GM10847 (cell line): ENCODE data around the gene PBX3.

Experiments
- POLR2A ChIP-seq: IDR thresholded peaks from 2 replicates; pipeline ENCODE4 v1.6.1; 2011; ENCODE audit not compliant: insufficient read length; ENCODE audit errors: extremely low read depth

Gene PBX3

GRCh38 chr9:125896404-125896803 is 149.2 kb downstream of the PBX3 start:
- no peak for TF ChIP-seq POLR2A

- TF ChIP-seq POLR2A = no peak
Observed at GRCh38 chr9:125896964-125897363, 149.8 kb downstream of the PBX3 start.

- TF ChIP-seq POLR2A = no peak
Observed at GRCh38 chr9:125897481-125897880, 150.3 kb downstream of the PBX3 start.

DNA sequence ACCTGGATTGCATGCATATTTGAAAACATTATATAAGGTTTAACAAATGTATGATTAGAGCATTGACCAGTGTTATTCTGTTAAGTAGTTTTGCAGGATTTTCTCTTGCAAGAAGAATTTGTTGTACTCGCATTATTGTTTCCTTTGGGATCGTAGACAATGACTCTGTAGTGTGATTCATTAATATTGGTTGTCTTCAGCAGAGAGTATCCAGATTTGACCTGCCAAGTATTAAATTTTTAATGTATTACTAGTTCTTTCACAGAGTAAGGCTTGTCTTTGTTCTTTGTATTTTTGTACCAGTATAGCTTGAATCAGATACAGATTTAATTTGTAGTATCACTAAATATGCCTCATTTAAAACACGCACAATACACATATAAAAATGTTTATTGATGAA is 155.0 kb downstream of the PBX3 start:
- TF ChIP-seq POLR2A = no peak

- TF ChIP-seq POLR2A = no peak
Observed at GRCh38 chr9:125902831-125903512, 155.8 kb downstream of the PBX3 start.

- TF ChIP-seq POLR2A = no peak
Observed at GRCh38 chr9:125904155-125904851, 157.1 kb downstream of the PBX3 start.

DNA sequence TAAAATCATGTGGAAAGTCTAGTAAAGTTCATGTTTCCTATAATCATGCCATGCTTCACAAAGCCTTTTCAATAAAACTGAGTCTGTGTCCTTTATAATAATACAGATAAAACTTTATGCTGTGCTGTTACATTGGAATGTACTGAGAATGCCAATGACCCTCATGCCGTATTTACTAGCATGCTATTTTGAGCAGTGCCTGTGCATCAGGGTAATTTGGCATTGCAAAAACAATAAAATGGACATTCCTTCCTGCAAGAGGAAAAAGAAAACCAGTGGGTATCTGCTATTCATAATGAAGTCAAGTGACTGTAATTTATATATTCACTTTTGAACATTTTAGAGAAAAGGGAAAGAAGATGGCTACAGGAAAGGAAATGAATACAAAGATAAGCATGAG is 159.0 kb downstream of the PBX3 start:
- TF ChIP-seq POLR2A = no peak

DNA sequence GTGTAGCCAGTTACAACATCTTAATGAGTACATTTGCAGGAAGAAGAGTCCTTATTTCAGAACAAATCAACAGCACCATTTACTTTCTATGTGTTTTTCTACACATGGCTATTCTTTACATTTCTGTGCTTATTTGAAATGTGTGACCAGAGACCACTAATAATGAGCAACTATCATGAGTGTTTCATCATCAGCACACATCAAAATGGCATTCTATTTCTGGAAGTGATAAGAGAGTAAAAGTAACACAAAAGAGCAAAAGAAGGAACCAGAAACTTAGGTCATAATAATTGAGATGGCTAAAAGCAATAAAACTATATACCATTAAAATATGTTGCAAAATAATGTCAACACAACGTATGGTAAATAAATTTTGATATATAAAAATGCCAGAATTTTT is 159.7 kb downstream of the PBX3 start:
- TF ChIP-seq POLR2A = no peak

DNA sequence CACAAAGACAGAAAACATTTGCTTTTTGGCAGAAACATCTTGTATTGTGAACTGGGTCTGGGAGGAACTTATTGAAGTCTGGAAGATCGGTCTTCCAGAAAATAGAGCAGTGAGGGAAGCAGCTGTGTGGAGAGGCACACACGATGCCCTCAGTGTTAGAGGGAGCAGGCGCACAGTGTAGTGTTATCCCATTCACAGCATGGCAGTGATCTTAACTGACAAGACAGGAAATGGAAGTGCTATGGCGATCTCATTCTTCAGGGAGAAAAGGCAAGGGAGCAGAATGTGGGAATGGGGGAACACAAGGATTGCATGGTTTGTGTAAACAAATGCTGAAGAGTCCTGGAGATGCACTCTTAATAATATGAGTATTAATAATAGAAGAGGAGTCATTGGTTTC is 161.0 kb downstream of the PBX3 start:
- no peak for TF ChIP-seq POLR2A

DNA sequence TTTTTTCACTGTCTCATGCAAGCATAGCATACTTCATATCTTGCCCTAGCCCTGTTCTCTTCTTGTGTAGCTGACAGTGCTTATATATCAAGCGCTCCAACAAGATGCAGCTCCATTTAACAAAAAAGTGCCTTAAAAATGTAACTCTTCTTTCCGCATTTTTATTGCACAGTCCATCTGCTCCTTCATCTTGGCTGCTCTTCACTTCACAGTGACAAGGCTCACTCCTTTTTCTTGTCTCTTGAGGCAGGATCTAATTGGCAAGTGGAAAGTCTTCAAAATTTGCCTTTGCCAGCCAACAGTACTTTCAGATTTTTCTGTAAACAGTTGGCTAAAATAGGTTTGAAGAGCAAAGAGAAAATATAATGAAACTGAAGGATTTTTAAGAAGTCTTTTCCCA is 161.8 kb downstream of the PBX3 start:
- TF ChIP-seq POLR2A = no peak

DNA sequence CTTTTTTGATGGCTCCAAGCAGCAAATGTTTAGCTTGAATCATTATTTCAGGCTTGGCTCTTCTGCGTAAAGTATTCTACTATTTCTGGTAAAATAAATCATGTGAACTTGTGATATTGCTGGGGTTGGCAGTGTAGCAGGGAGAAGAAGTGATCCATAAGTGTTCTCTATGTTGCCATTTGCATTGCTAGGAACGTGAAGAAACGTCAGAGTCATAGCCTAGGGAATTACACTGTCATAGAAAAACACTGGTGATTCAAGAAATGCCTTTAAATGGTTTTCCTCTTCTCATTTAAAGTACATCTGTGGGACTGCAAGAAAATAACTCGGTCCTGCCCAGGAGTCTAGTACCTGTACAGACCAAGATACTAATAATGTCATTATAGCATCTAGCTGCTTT is 162.3 kb downstream of the PBX3 start:
- TF ChIP-seq POLR2A = no peak

DNA sequence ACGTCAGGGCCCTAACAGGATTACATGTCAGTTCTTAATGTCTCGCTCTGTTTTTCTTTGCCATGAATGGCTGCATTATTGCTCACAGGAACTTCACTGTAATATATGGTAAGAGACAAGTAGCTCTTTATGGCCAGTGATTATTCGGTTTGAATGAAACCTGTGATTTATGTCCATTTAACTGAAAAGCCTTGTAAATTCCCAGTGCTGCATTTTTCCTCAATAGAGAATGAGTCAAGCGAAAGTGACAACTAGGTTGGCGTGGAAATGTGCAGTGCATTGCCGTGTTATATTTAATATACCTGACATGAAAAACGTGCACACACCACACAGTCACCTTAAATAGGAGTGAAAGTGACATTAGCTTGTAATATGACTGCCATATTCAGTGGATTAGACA is 163.1 kb downstream of the PBX3 start:
- no peak for TF ChIP-seq POLR2A

- TF ChIP-seq POLR2A = no peak
Observed at GRCh38 chr9:125911861-125912644, 164.9 kb downstream of the PBX3 start.

GRCh38 chr9:125912667-125913066 is 165.5 kb downstream of the PBX3 start:
- no peak for TF ChIP-seq POLR2A

DNA sequence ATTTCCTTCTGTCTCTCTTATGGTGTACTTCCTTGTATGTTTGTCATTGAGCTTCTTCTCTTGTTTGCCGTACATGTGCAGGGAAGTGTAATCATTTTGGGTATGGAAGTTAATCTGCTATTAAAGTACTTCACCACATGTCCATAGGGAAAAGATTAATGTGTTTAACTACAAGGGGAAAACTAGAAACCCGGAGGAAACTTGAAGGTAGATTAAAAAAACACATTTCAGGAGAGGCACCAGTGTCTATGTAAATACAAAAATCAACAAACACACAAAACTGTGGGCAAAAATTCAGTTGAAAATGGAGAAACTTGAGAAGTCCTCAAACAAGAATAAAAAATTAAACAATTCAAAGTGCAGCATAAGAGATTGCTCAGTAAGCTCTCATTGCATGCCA is 166.4 kb downstream of the PBX3 start:
- no peak for TF ChIP-seq POLR2A

DNA sequence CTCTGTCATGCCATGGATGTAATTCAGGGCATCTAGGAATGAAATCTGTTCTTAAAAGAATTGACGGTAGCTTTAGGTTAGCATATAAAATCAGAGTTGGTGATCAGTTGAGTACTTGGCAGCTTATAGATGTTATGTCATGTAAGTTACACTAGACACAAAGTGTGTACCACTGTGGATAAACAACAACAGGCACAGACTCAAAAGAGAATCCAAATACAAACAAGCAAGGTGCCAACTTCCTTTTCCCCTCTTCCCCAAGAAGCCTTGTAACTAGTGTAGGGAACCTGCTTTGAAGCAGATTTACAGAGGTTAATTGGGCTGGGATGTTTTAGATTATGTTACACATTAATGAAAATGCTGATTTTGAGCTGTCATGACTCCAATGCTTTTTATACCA is 167.2 kb downstream of the PBX3 start:
- TF ChIP-seq POLR2A = no peak
